Inflammatory macrophage treated with lipopolysaccharide for 4 hours (primary cell): ENCODE measurements around the gene PLA2G4A.

Experiments used
- DNase-seq: peaks from one replicate; pipeline ENCODE4 v3.0.0-alpha.2; 2020

Gene PLA2G4A

DNA sequence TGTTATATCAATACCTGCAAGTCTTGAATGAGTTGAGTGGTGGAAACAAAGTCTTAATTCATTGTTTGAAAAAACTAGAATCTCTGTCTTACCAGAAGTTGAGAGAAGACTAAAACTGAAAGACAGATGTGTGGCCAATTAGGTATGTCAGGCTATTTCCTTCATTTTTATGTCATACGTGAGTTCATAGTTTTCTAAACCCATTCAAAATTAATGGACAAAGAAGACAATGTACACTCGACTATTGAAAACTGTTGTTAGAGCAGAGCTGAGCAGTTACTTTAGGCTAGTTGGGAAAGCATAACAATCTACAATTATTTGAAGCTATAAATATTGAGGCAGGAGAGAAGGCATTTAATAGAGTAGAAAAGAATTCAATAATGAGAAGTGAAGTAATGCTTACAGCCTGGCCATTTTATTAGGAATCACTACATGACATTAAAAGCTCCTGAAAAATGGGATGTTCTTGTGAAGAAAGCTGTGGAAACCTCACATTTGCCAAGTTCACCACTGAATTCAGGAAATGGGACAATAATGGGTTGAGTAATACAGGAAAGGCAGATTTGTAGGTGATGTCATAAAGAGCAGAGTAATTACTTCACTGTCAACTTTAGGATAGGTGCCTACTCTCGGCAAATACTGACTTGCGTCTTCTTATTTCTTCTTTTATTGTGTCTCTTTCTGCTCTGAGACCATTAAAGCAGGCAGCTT lies 204.4 kb downstream of the PLA2G4A start:
- DNase-seq, result peak; percentile 61

DNA sequence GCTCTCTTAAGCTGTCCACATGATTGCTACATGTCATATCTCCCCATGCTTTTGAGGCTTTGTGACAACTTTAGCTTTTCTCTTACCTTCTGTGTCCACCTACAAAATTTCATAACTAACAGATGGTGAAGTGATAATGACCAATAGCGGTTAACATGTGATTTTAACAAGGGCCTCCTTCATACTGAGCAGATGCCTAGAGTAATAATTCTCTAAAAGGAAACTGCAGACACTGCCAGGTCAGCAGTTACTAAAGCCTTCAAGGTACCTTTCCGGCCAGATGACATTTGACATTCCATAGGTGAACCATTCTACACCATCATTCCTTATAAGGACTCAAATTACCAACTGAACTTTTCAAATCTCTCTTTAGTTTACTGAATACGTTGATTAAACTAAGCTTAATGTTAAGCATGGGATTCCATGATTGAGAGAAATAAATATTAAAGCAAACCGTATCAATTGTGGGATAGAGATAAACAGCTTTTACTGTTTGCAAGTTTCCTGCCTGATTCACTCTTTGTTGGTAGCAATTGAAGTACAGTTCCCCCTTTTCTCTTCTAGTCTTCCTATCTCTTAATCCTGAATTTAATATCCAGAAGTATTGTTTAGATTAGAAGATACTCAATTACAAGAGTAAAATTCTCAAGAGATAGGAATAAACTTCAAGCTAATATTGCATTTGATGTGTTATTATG lies 205.1 kb downstream of the PLA2G4A start:
- no peak for DNase-seq

DNA sequence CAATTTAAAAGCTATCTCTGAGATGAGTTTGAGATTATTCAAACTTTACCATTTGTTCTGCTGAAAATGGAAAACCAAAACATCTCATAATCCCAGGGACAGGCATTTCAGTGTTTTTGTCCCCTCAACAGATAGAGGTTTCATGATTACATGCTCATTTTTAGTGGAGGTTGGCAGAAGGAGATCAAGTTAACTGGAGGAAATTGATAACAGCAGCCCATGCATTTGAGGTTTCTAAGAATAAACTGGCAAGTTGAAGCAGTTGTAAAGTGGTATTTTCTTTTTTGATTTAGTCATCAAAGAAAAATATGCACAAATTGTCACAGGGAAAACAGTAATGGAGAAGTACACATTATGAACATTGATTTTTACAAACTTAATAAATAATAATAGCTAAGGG lies 205.8 kb downstream of the PLA2G4A start:
- no peak for DNase-seq

DNA sequence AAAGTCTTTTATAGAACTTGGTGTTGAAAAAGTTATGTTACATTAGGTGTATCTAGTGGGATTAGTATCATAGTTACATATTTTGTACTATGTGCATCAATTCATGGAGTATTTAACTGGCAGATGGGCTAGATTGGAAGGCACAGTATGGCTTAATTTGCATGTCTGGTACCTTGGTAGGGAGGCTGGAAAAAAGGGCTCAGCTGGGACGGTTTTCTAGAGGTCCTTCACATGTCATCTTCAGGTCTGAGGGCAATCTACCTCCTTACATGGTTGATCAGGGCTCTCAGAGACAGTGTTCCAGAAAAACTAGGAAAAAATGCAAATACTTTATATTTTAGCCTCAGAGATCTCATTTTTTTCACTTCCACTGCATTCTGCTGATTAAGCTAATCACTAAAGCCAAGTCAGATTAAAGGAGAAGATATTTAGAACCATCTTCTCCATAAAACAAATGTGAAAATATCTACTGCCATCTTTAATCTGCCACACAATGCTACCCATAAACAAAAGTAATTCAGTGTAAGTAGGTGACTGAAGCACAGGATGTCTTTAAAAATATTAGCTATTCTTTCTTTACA lies 209.3 kb downstream of the PLA2G4A start:
- no peak for DNase-seq
